IMR-90 (cell line): ENCODE data around the gene LHX1. TPM values are rescaled to one million over a fixed set of nuclear protein-coding genes. Genes with fewer than 3 reads are reported as not detected.

Source experiments
- ATAC-seq: fragments of 200-7000 bp; cut with Tn5 transposase; 2 replicates; pipeline ENCODE4 v1.9.1; 2020; ENCODE audit warnings: low read depth, mild to moderate bottlenecking, moderate library complexity
- BruUV-seq: library from RNA; stranded (reverse); fragments of 400-500 nt; replicated peaks from 2 replicates; lab custom pipeline; 2021; lab: Mats Ljungman, UMichigan
- CTCF ChIA-PET: fragments of 300-600 bp; formaldehyde crosslinking; extraction: SDS; loops from one replicate; lab custom pipeline; 2021; ENCODE audit warnings: antibody characterized with exemption; lab: Yijun Ruan, JAX
- POLR2A ChIA-PET: fragments of 300-600 bp; sonication (Branson Sonifier 250); formaldehyde crosslinking; loops from one replicate; lab custom pipeline; 2022; ENCODE audit warnings: antibody characterized with exemption; ENCODE audit not compliant: unreplicated experiment; lab: Charles Lee
- DNase-seq: peaks from one replicate; pipeline ENCODE4 v3.0.0; 2013
- H2AFZ ChIP-seq: replicated peaks from 2 replicates; pipeline ENCODE3; 2013; ENCODE audit warnings: low read length, mild to moderate bottlenecking; ENCODE audit not compliant: poor library complexity
- H2AK5ac ChIP-seq: 2 replicates; pipeline ENCODE4 v1.6.1; 2013; ENCODE audit warnings: low read depth, low read length, inconsistent platforms
- H2AK9ac ChIP-seq: replicated peaks from 2 replicates; pipeline ENCODE3; 2013; ENCODE audit warnings: mild to moderate bottlenecking, low read depth, low read length, moderate library complexity; ENCODE audit not compliant: poor library complexity
- H2BK120ac ChIP-seq: 2 replicates; pipeline ENCODE4 v1.6.1; 2013; ENCODE audit warnings: low read depth, low read length, inconsistent platforms
- H2BK15ac ChIP-seq: 3 replicates; pipeline ENCODE4 v1.6.1; 2013; ENCODE audit warnings: low read depth, low read length, inconsistent platforms
- H2BK20ac ChIP-seq: 2 replicates; pipeline ENCODE4 v1.6.1; 2013; ENCODE audit warnings: low read depth, mild to moderate bottlenecking, inconsistent platforms, low read length, moderate library complexity
- H2BK5ac ChIP-seq: 2 replicates; pipeline ENCODE4 v1.6.1; 2013; ENCODE audit warnings: mild to moderate bottlenecking, low read depth, low read length, inconsistent platforms; ENCODE audit not compliant: poor library complexity, severe bottlenecking
- H3K14ac ChIP-seq: replicated peaks from 2 replicates; pipeline ENCODE4 v1.6.1; 2013; ENCODE audit warnings: low read depth, low read length, inconsistent platforms
- H3K18ac ChIP-seq: 2 replicates; pipeline ENCODE4 v1.6.1; 2013; ENCODE audit warnings: low read depth, low read length, control low read depth
- H3K23ac ChIP-seq: 2 replicates; pipeline ENCODE4 v1.6.1; 2013; ENCODE audit warnings: low read depth, low read length, inconsistent platforms
- H3K27ac ChIP-seq: 2 replicates; pipeline ENCODE4 v1.5.1; 2013; ENCODE audit warnings: mild to moderate bottlenecking, control low read depth, low read length; ENCODE audit not compliant: insufficient read depth
- H3K27me3 ChIP-seq: 2 replicates; pipeline ENCODE4 v1.6.1; 2013; ENCODE audit warnings: low read length; ENCODE audit not compliant: control insufficient read depth, insufficient read depth
- H3K36me3 ChIP-seq: 2 replicates; pipeline ENCODE4 v1.6.1; 2013; ENCODE audit warnings: low read length, mixed read lengths; ENCODE audit not compliant: control insufficient read depth, insufficient read depth
- H3K4ac ChIP-seq: 2 replicates; pipeline ENCODE4 v1.6.1; 2013; ENCODE audit warnings: low read depth, low read length, inconsistent platforms
- H3K4me1 ChIP-seq: 2 replicates; pipeline ENCODE4 v1.6.1; 2013; ENCODE audit warnings: low read length, mixed read lengths; ENCODE audit not compliant: control insufficient read depth, insufficient read depth
- H3K4me2 ChIP-seq: 2 replicates; pipeline ENCODE4 v1.6.1; 2013; ENCODE audit warnings: low read depth, mild to moderate bottlenecking, control low read depth, low read length, moderate library complexity
- H3K4me3 ChIP-seq: 2 replicates; pipeline ENCODE4 v1.5.1; 2013; ENCODE audit warnings: low read depth, mild to moderate bottlenecking, control low read depth, low read length, moderate library complexity; ENCODE audit not compliant: insufficient read depth
- H3K56ac ChIP-seq: 2 replicates; pipeline ENCODE4 v1.6.1; 2013; ENCODE audit warnings: low read length, inconsistent platforms; ENCODE audit not compliant: insufficient read depth; ENCODE audit errors: extremely low read depth
- H3K79me1 ChIP-seq, 2 experiments: 2 replicates each; pipeline ENCODE4 v1.6.1; 2013; ENCODE audit warnings: low read length in 2 of 2, inconsistent platforms in 1 of 2, low read depth in 1 of 2
- H3K9ac ChIP-seq: 2 replicates; pipeline ENCODE4 v1.6.1; 2013; ENCODE audit warnings: low read depth, low read length, control low read depth
- H3K9me1 ChIP-seq: 2 replicates; pipeline ENCODE4 v1.6.1; 2013; ENCODE audit warnings: low read length, inconsistent platforms; ENCODE audit not compliant: insufficient read depth
- H3K9me3 ChIP-seq: 2 replicates; pipeline ENCODE4 v1.6.1; 2013; ENCODE audit warnings: low read length; ENCODE audit not compliant: control insufficient read depth, insufficient read depth
- H4K20me1 ChIP-seq: 2 replicates; pipeline ENCODE4 v1.6.1; 2013; ENCODE audit warnings: low read length, inconsistent platforms; ENCODE audit not compliant: insufficient read depth
- H4K5ac ChIP-seq: 2 replicates; pipeline ENCODE4 v1.6.1; 2013; ENCODE audit warnings: mild to moderate bottlenecking, low read depth, low read length, control low read depth
- H4K8ac ChIP-seq, 2 experiments: 2 replicates each; pipeline ENCODE4 v1.6.1; 2013; ENCODE audit warnings: low read depth in 2 of 2, low read length in 2 of 2, control low read depth in 1 of 2, inconsistent platforms in 1 of 2
- H4K91ac ChIP-seq: 2 replicates; pipeline ENCODE4 v1.6.1; 2013; ENCODE audit warnings: low read depth, low read length, inconsistent platforms; ENCODE audit not compliant: insufficient read depth
- FOS ChIP-seq: fragments of 150-350 bp; IDR thresholded peaks from 2 replicates; pipeline ENCODE4 v1.6.1; 2016; ENCODE audit warnings: low read depth, low read length
- MAFK ChIP-seq: IDR thresholded peaks from 2 replicates; pipeline ENCODE4 v1.6.1; 2012; ENCODE audit warnings: low read depth, low read length, improper control_type of control experiment
- RCOR1 ChIP-seq: IDR thresholded peaks from 2 replicates; pipeline ENCODE4 v1.6.1; 2012; ENCODE audit warnings: mild to moderate bottlenecking, low read length, improper control_type of control experiment; ENCODE audit not compliant: insufficient replicate concordance
- SMC3 ChIP-seq: fragments of 150-350 bp; IDR thresholded peaks from 2 replicates; pipeline ENCODE4 v1.6.1; 2016; ENCODE audit warnings: low read depth, mild to moderate bottlenecking, antibody characterized with exemption, low read length, moderate library complexity
- WGBS, 2 experiments: methylation state at CpG; one replicate each; pipeline versions ENCODE4 v1.1.5 to v1.1.7; 2013; ENCODE audit warnings: missing lambda C conversion rate in 2 of 2; ENCODE audit not compliant: insufficient read length in 1 of 2; ENCODE audit errors: extremely low coverage in 2 of 2; 5-methylcytosine and 5-hydroxymethylcytosine counted together
- dilution Hi-C: fragments of 300-500 bp; cut with HindIII; formaldehyde crosslinking; loops from one replicate; pipeline ENCODE4 v1.14.3; 2018; ENCODE audit warnings: low sequenced_read_pairs; ENCODE audit not compliant: unreplicated experiment
- in situ Hi-C: fragments of 300-500 bp; cut with MboI; formaldehyde crosslinking; loops from 3 replicates; pipeline ENCODE4 v1.14.3; 2019; ENCODE audit warnings: low sequenced_read_pairs, inconsistent platforms, mixed read lengths
- intact Hi-C: fragments of 100-400 bp; cut with micrococcal nuclease; formaldehyde crosslinking; loops from 2 replicates; pipeline ENCODE4 v1.10.0; 2022
- polyA plus RNA-seq, 3 experiments: library from polyadenylated mRNA; depleted of rRNA; stranded (reverse); fragments of >200 nt; gene quantifications; 2 replicates each; pipeline ENCODE4 v1.2.3, GENCODE V29; 2012; ENCODE audit warnings: low replicate concordance in 1 of 3
- total RNA-seq: library from RNA; depleted of rRNA; stranded (reverse); fragments of >200 nt; gene quantifications from 2 replicates; pipeline ENCODE4 v1.2.3, GENCODE V29; 2012
- TF ChIP-seq, protein P1 (sequence below): fragments of 150-350 bp; IDR thresholded peaks from 2 replicates; pipeline ENCODE4 v1.6.1; 2017; ENCODE audit warnings: mild to moderate bottlenecking, antibody characterized with exemption, low read length, low read depth

Gene LHX1
- total and polyA plus RNA-seq, 2 of the 4 experiments (the other 2 are of a cell fraction): not detected

DNA sequence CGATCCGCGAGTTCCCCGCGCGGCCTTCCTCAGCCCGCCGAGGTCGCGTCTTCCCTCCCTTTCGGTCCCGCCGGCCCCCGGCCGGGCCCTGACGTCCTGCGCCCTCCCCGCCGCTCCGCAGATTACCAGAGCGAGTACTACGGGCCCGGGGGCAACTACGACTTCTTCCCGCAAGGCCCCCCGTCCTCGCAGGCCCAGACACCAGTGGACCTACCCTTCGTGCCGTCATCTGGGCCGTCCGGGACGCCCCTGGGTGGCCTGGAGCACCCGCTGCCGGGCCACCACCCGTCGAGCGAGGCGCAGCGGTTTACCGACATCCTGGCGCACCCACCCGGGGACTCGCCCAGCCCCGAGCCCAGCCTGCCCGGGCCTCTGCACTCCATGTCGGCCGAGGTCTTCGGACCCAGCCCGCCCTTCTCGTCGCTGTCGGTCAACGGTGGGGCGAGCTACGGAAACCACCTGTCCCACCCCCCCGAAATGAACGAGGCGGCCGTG, 5.4 kb downstream of the LHX1 start:
- Histone ChIP-seq H4K20me1 (peaks cover 10% of the 10 kb centered on the region; the same call in 1 of the 2 replicates), H3K36me3 (no peaks in the 10 kb centered on the region), H3K27me3 (peaks cover 94% of the 10 kb centered on the region), H3K9ac (no peak overlapping the region), H4K5ac (no peak overlapping the region), H4K8ac (no peak overlapping the region), H3K4me2 (no peak overlapping the region), H3K14ac (no peak overlapping the region), H2BK120ac (no peak overlapping the region), H2AK9ac (no peak overlapping the region), H3K18ac (no peak overlapping the region), H2AFZ (peak overlapping the region; percentile 4), H3K9me1 (0 out of 2 replicates have a peak, but pooled peaks cover 3% of the 10 kb centered on the region), H3K27ac (no peak overlapping the region), H2BK20ac (no peak overlapping the region), H3K79me1 (no peaks in the 10 kb centered on the region), H3K56ac (no peak overlapping the region), H2BK15ac (no peak overlapping the region), H3K4ac (no peak overlapping the region), H4K91ac (no peak overlapping the region), H3K4me1 (peaks cover 1% of the 10 kb centered on the region; the same call in 1 of the 2 replicates), H2AK5ac (no peak overlapping the region), H2BK5ac (no peak overlapping the region), H3K9me3 (peaks cover 16% of the 10 kb centered on the region), H3K23ac (no peak overlapping the region), H3K4me3 (no peak overlapping the region)
- ChIA-PET POLR2A (interaction anchor here (0.8 kb wide), 1 partner anchor 38 kb away, joined by 4 read pairs; no protein-coding TSS in a partner anchor), CTCF (no interaction called here)
- ATAC-seq (no peak), DNase-seq (no peak)
- intact Hi-C loops: loop anchor here (10.0 kb wide), 1 partner anchor 308 kb away; no protein-coding TSS in a partner anchor
- 3% methylated on average over 33 of the region's 59 CpGs; no CpG with 5 or more reads in 1 of the 2 experiments for WGBS, 2 experiments
- in situ Hi-C loops: no loop called here
- BruUV-seq: no TSS peak
- TF ChIP-seq MAFK (no peak), SMC3 (no peak), FOS (no peak), RCOR1 (no peak)
- TF ChIP-seq, protein P1, sequence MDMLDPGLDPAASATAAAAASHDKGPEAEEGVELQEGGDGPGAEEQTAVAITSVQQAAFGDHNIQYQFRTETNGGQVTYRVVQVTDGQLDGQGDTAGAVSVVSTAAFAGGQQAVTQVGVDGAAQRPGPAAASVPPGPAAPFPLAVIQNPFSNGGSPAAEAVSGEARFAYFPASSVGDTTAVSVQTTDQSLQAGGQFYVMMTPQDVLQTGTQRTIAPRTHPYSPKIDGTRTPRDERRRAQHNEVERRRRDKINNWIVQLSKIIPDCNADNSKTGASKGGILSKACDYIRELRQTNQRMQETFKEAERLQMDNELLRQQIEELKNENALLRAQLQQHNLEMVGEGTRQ: no peak
- dilution Hi-C loops: no loop called here
